ENCODE results near the gene RAP1A. TPM values are rescaled to one million over a fixed set of nuclear protein-coding genes. Genes with fewer than 3 reads are reported as not detected.

Gene RAP1A
- total RNA-seq, 1 experiment from 2014 or later: 26.7 TPM

DNA sequence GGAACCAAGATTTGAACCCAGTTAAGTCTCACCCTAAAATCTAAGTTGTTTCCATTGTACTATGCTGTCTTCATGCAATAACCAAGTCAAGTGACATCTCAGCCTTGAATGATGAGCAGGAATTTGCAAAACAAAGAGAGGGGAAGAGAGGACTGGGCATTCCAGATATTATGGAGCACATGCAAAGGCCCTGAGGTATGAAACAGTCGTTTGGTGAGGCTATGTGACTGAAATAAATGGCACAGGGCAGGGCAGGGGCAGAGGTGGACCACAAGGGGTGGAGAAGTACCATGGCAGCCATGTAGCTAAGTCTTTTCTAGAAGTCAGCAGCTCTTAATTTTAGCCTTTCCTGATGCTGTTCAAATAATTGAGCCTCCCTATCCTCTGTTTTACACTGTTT, 37.6 kb upstream of the RAP1A start:
- Histone ChIP-seq H2BK120ac (ENCODE audit: low read depth, low read length, poor library complexity, severe bottlenecking) (no peak overlapping the region), H3K4ac (ENCODE audit: low read depth, low read length) (no peak overlapping the region), H3K18ac (ENCODE audit: insufficient read length, low read depth, low read length) (no peak overlapping the region), H3K56ac (ENCODE audit: insufficient read length, low read depth, low read length) (no peak overlapping the region), H3K79me2 (ENCODE audit: insufficient read depth, low read length) (no peaks in the 10 kb centered on the region), H3K79me1 (ENCODE audit: insufficient read depth, low read depth, low read length, poor library complexity, severe bottlenecking) (no peaks in the 10 kb centered on the region), H3K23ac (ENCODE audit: insufficient read length, low read depth, low read length) (no peak overlapping the region), H4K91ac (ENCODE audit: insufficient read length, low read depth, low read length) (no peak overlapping the region), H3K27ac (ENCODE audit: insufficient read length, low read depth, low read length) (no peak overlapping the region), H2AFZ (ENCODE audit: low read length) (no peak overlapping the region), H2BK20ac (ENCODE audit: low read depth, low read length, poor library complexity, severe bottlenecking) (no peak overlapping the region), H3K23me2 (ENCODE audit: insufficient read length, low read depth, low read length, poor library complexity, severe bottlenecking) (no peaks in the 10 kb centered on the region), H4K8ac (replicated peaks; ENCODE audit: insufficient read length, low read depth, low read length) (no peak overlapping the region), H2BK15ac (ENCODE audit: low read depth, low read length) (no peak overlapping the region), H2BK5ac (ENCODE audit: insufficient read length, low read length) (no peak overlapping the region), H3K27me3 (ENCODE audit: insufficient read depth, low read length) (no peaks in the 10 kb centered on the region), H3K4me1 (ENCODE audit: insufficient read depth, low read length) (no peaks in the 10 kb centered on the region; the same call in 1 of the 2 replicates), H3K9ac (ENCODE audit: extremely low read depth, insufficient read length, low read length) (no peak overlapping the region), H4K20me1 (ENCODE audit: control insufficient read depth, insufficient read depth, insufficient read length) (no peaks in the 10 kb centered on the region), H3K9me3 (ENCODE audit: control insufficient read depth, low read depth, low read length) (no peaks in the 10 kb centered on the region), H3K14ac (ENCODE audit: insufficient read depth, low read length) (no peak overlapping the region), H3T11ph (ENCODE audit: low read length) (no peak overlapping the region), H3K4me2 (ENCODE audit: insufficient read depth, insufficient read length, low read length) (no peak overlapping the region), H2AK5ac (ENCODE audit: insufficient read length, low read length) (no peak overlapping the region), H2BK12ac (ENCODE audit: insufficient read length, low read depth, low read length) (no peak overlapping the region), H4K5ac (ENCODE audit: insufficient read length, low read depth, low read length) (no peak overlapping the region)
- no CpG with 5 or more reads among the region's 1 CpG for WGBS (ENCODE audit: extremely low coverage, insufficient read length, low lambda C conversion rate)
- Mint-ChIP-seq H3K4me3 (no peak overlapping the region), H3K27ac (no peak overlapping the region), H3K4me1 (peaks cover 0 to 4% of the 10 kb centered on the region in 2 experiments; a peak in 1 of 4 replicates), H3K27me3 (ENCODE audit: low read depth) (no peaks in the 10 kb centered on the region), H3K36me3 (ENCODE audit: insufficient read depth in 1 of 3, low read depth in 3 of 3) (no peaks in the 10 kb centered on the region), H3K9me3 (no peaks in the 10 kb centered on the region)
- DNase-seq: no peak
- TF ChIP-seq, protein P1, sequence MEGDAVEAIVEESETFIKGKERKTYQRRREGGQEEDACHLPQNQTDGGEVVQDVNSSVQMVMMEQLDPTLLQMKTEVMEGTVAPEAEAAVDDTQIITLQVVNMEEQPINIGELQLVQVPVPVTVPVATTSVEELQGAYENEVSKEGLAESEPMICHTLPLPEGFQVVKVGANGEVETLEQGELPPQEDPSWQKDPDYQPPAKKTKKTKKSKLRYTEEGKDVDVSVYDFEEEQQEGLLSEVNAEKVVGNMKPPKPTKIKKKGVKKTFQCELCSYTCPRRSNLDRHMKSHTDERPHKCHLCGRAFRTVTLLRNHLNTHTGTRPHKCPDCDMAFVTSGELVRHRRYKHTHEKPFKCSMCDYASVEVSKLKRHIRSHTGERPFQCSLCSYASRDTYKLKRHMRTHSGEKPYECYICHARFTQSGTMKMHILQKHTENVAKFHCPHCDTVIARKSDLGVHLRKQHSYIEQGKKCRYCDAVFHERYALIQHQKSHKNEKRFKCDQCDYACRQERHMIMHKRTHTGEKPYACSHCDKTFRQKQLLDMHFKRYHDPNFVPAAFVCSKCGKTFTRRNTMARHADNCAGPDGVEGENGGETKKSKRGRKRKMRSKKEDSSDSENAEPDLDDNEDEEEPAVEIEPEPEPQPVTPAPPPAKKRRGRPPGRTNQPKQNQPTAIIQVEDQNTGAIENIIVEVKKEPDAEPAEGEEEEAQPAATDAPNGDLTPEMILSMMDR (conservative IDR thresholded peaks at IDR 0.05): no peak
